SHP77 (cell line): ENCODE results near the gene MICU2.

Source experiments
- DNase-seq, 2 experiments: peaks; one replicate each; lab custom pipeline; 2025; lab: John Stamatoyannopoulos, UW

MICU2 gene

GRCh38 chr13:21603531-21604448 is at the start of gene MICU2:
Gene MICU2, minus strand, starts transcription at chr13:21604170. Its CDS starts 22 bp downstream, at chr13:21604148.
- peak; percentile 82 to 93 for DNase-seq

- DNase-seq = no peak
Observed at GRCh38 chr13:21641629-21642028, 37.7 kb upstream of the MICU2 start.

GRCh38 chr13:21639561-21639960 is 35.6 kb upstream of the MICU2 start:
- DNase-seq = no peak

GRCh38 chr13:21638319-21639282 is 34.6 kb upstream of the MICU2 start:
- peak; percentile 3 to 9 for DNase-seq

GRCh38 chr13:21637296-21637695 is 33.3 kb upstream of the MICU2 start:
- peak; percentile 72 to 76 for DNase-seq

- DNase-seq = no peak
Observed at GRCh38 chr13:21636656-21637055, 32.7 kb upstream of the MICU2 start.

- DNase-seq = no peak
Observed at GRCh38 chr13:21632196-21632595, 28.2 kb upstream of the MICU2 start.

- DNase-seq = peak; percentile 36 to 57
Observed at GRCh38 chr13:21625366-21625765, 21.4 kb upstream of the MICU2 start.

GRCh38 chr13:21620861-21621260 is 16.9 kb upstream of the MICU2 start:
- no peak for DNase-seq

GRCh38 chr13:21619633-21620220 is 15.8 kb upstream of the MICU2 start:
- no peak for DNase-seq

- no peak for DNase-seq
Observed at GRCh38 chr13:21616880-21617279, 12.9 kb upstream of the MICU2 start.

GRCh38 chr13:21616205-21616866 is 12.4 kb upstream of the MICU2 start:
- DNase-seq = no peak

- no peak for DNase-seq
Observed at GRCh38 chr13:21615427-21615826, 11.5 kb upstream of the MICU2 start.

GRCh38 chr13:21613791-21614190 is 9.8 kb upstream of the MICU2 start:
- DNase-seq = peak in 1 of 2 experiments; percentile 21

- DNase-seq = no peak
Observed at GRCh38 chr13:21611385-21611784, 7.4 kb upstream of the MICU2 start.

GRCh38 chr13:21610687-21611086 is 6.7 kb upstream of the MICU2 start:
- no peak for DNase-seq

GRCh38 chr13:21608961-21609360 is 5.0 kb upstream of the MICU2 start:
- DNase-seq = no peak

- no peak for DNase-seq
Observed at GRCh38 chr13:21606796-21607195, 2.8 kb upstream of the MICU2 start.

GRCh38 chr13:21606251-21606650 is 2.3 kb upstream of the MICU2 start:
- no peak for DNase-seq

GRCh38 chr13:21596722-21597121 is 7.2 kb downstream of the MICU2 start:
- no peak for DNase-seq

- no peak for DNase-seq
Observed at GRCh38 chr13:21595546-21595822, 8.5 kb downstream of the MICU2 start.
